Hair follicle dermal papilla cell (primary cell): ENCODE data around the gene STARD13. TPM values are rescaled to one million over a fixed set of nuclear protein-coding genes. Genes with fewer than 3 reads are reported as not detected.

Experiments used
- total RNA-seq: library from RNA; depleted of rRNA; stranded (reverse); fragments of >200 nt; gene quantifications from 2 replicates; pipeline ENCODE4 v1.2.3, GENCODE V29; 2012

Gene STARD13, protein sequence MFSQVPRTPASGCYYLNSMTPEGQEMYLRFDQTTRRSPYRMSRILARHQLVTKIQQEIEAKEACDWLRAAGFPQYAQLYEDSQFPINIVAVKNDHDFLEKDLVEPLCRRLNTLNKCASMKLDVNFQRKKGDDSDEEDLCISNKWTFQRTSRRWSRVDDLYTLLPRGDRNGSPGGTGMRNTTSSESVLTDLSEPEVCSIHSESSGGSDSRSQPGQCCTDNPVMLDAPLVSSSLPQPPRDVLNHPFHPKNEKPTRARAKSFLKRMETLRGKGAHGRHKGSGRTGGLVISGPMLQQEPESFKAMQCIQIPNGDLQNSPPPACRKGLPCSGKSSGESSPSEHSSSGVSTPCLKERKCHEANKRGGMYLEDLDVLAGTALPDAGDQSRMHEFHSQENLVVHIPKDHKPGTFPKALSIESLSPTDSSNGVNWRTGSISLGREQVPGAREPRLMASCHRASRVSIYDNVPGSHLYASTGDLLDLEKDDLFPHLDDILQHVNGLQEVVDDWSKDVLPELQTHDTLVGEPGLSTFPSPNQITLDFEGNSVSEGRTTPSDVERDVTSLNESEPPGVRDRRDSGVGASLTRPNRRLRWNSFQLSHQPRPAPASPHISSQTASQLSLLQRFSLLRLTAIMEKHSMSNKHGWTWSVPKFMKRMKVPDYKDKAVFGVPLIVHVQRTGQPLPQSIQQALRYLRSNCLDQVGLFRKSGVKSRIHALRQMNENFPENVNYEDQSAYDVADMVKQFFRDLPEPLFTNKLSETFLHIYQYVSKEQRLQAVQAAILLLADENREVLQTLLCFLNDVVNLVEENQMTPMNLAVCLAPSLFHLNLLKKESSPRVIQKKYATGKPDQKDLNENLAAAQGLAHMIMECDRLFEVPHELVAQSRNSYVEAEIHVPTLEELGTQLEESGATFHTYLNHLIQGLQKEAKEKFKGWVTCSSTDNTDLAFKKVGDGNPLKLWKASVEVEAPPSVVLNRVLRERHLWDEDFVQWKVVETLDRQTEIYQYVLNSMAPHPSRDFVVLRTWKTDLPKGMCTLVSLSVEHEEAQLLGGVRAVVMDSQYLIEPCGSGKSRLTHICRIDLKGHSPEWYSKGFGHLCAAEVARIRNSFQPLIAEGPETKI
- total RNA-seq = 50.9 and 76.9 TPM in 2 replicates

DNA sequence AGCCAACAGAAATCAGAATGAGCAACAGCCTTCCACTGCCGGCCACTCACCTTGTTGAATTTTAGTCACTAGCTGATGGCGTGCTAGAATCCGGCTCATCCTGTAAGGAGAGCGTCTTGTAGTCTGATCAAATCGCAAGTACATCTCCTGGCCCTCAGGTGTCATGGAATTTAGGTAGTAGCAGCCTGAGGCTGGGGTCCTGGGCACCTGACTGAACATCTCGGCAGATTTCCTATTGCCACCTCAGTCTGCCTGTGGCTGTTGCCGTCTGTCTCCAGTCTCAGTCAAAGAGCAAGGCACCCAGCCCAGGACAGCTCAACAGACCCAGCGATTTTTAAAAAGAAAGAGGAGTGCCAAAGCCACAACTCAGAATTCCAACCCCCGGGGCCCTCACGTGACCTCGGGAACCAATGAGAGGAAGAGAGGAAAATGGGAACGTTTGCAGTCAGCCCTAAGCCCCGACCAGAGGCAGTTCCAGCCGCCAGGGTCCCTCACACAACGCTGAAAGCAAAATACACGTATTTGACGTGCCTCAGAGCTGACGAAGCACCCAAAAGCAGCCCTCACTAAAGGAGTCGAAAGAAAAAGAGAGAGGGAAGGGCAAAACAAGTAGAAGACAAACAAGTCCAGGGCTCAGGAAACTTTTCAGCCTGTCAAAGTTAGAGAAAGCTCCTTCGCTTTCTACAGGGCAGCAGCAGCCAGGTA, at the start of gene STARD13:
Gene STARD13 (minus strand): TSS at position 336 of the 705 bp plus-strand sequence. CDS start 117 bp downstream, at position 219.

